T-helper 9 cell (primary cell): ENCODE measurements around the gene METTL3.
A peak's percentile ranks its signal among the peaks of the same experiment; 100 is the strongest.
"Not testable (repeated sequence)": the region's sequence is repeated elsewhere in the genome, so short reads cannot be mapped to it uniquely, and the experiment has no call there.

Source experiments
- DNase-seq: peaks from one replicate; pipeline ENCODE4 v3.0.0-alpha.2; 2020
- total RNA-seq, 2 donors: gene quantifications; one replicate each; lab custom pipeline; 2026; lab: John Stamatoyannopoulos, UW

Gene METTL3
- total RNA-seq = 41.0 to 104 reads per million in 2 donors

DNA sequence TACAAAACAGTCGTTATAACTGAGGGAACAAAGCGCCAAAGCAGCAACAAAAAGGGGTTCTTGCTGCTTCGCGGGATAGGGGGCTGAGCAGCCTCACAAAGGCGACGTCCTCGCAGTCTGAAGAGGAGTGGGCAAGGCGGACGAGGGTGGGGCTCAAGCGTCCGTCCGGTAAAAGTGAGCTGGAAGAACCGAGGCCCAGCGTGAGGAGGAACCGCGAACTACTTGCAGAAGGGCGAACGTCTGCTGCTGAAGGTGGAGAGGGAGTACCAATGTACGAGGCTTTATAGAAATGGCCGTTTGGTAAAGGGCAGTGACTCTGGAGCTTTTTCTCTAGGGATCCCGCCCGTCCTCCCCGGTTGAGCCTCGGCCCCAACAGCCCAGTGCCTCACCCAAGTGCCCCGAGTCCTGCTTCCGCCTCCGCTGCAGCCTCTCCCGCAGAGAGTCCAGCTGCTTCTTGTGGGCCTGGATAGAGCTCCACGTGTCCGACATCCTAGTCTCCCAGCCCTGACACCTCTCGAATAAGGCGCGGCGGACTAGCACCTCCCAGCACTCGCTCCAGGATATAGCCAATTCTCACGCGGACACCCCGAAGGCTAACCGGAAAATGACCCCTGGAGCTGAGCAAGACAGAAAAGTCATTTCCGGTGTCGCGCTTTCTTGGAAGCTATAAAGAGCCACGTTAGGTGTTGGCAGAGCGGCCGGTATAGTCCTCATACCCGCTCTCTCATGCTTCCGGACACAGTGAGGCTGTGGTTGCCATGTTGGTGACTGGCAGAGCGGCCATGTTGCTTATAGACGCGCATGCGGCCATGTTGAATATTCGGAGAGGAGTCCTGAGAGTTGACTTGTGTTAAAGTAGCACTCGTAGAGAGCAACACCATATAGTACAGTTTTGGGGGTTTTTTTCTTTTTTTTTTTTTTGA is at the start of gene METTL3:
Gene METTL3 (minus strand): TSS at position 606 of the 923 bp plus-strand sequence. CDS start 117 bp downstream, at position 489.
- peak; percentile 88 for DNase-seq

GRCh38 chr14:21558703-21559170 is 47.6 kb upstream of the METTL3 start:
- no peak for DNase-seq

DNA sequence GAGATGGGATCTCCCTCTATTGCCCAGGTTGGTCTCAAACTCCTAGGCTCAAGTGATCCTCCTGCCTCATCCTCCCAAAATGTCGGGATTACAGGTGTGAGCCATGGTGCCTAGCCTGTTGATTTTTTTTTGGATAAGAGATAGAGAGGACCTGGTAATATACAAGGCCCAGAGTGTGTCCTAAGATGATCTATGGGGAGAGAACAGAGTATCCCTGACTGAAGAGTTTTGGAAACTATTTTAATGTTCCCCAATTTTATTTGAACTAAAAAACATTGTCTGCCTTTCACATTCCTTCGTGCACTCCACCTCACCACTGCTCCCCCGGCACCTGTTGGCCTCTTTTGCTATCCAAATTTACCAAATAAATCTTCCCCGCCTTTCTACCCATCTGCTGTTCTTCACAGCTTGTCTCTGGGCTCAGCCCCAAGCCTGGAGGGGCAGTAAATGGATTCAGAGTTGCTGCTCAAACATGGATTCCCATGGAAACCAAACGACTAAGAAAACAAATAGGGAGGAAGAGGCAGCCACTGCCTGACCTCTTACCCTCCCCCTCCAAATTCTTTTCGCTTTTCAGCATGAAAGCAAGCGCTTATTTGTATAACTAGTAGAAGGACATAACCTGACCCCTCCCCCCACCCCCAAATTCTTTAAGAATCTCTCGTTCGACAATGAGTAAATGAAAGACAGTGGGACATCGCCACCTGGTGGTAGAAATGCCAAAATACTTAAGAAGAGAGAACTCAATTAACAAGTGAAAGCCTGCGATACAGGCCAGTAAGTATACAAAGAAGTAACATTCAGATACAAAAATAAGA is 46.2 kb upstream of the METTL3 start:
- DNase-seq = peak; percentile 68

DNA sequence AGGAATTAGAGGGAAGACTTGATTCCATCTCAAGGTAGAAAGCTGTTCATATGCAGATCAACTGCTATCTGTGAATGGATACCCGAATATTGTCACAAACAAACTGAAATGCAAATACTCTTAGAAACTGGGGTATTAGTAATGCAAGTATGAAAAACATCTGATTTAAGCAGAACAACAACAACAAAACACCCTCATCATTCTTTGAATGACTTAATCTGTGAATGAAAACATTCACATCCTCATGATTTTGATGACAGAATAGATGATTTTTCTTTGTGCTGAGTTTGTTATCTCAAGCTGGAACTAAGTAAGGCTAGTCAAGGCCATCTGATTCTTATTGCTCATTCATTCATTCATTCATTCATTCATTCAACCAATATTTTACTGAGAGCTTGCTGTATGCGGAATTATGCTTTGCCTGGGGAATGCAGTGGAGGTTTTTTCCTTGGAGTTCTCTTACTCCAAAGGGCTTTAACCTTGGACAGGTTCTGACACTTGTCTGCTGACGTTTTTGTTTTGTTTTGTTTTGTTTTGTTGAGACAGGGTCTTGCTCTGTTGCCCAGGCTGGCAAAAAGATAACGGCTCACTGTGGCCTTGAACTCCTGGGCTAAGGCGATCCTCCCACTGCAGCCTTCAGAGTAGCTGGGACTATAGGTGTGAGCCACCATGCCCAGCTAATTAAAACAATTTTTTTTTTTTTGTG is 45.4 kb upstream of the METTL3 start:
- DNase-seq = no peak

- DNase-seq = no peak
These were observed 42.1 kb upstream of the METTL3 start for GRCh38 chr14:21553266-21553665.

- DNase-seq = not testable (repeated sequence)
These were observed 33.4 kb upstream of the METTL3 start for GRCh38 chr14:21544588-21544987.

GRCh38 chr14:21543963-21544362 is 32.8 kb upstream of the METTL3 start:
- DNase-seq = no peak

DNA sequence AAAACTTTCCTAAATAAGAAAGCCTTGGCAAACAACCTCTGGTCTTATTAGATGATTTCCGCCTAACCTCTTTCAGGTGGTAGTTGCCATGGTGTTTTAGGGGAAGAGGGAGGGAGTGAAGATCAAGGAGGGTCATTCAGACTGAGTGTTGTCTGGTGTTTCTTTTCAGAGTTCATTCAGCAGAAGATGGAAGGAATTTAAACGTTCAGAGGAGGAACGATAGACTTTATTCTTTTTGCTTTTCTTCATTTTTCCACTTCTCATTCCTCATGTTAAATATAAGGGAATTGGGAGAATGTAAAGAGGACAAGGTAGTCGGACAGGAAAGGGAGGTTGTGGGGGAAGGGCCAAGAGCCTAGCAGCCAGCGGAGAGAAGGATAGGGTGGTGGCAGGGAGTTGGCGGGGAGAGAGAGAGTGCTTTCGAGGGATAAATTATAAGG is 32.4 kb upstream of the METTL3 start:
- no peak for DNase-seq

DNA sequence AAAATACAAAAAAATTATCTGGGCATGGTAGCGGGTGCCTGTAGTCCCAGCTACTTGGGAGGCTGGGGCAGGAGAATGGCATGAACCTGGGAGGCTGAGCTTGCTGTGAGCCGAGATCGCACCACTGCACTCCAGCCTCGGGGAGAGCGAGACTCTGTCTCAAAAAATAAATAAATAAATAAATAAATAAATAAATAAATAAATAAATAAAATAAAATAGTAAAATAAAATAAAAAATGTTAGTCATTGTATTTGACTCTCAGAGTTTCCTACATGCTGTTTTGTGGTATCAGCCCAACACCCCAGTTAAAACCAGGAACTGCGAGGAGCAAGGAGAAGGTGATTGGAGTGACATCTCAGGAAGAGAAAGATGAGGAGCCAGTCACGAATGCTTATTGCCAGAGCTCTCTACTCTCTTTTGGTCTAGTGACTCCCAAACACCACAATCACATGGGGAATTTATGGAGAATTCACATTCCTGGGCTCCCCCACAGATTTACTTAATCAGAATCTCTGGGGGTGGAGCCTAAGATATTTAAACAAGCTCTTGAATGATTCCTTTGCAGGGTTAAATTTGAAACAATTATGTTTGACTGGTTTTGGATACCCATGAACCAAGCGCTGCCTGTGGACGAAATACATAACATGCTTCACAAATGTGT is 30.4 kb upstream of the METTL3 start:
- no peak for DNase-seq

DNA sequence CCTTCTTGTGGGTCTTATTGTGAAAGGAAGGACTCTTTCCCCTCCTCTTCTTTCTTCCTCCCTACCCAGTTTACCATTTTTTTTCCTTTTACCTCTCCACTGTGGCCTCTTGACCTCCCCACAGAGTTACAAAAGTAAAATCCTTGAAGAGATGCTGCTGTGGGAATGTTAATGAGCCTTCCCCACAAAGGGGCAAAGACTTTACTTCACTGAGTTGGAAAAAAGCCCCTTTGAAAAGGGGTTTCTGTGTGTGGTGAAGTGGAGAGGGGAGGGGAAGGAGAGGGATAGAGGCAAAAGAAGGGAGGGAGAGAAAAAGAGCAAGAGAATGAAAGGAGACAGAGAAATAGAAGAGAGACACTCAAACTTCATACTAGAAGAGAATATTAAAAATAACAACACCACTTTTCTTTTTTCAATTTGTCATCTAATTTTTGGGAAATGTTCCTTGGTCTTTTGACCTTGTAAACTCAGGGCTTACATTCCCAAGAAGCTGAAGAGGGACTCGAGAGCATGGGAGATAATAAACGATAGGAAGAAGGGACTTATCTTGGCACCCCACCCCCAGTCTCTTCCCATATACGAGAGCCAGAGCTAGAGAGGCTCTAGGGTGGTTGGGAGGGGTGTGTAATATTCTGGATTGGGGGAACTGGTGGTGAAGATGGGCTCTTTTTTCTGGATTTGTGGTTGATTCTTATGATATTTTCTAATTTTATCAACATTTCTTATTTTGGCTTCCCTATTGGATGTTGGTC is 28.2 kb upstream of the METTL3 start:
- DNase-seq = no peak

DNA sequence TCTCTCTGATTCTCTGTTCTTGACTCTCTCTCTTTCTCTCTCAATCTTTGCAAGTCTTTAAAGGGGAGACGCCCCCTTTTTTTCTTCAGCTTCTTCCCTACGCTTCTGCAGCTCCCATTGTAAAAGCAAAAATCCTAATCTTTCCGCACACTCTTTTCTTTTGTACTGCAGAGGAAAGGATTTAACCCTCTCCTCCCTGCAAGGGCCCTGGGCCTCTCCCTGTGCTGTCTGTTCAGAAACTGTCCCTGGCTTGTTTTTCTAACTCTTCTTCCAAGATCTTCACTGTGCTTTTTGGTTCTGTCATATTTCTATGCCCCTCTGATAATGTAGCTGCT is 25.9 kb upstream of the METTL3 start:
- no peak for DNase-seq

DNA sequence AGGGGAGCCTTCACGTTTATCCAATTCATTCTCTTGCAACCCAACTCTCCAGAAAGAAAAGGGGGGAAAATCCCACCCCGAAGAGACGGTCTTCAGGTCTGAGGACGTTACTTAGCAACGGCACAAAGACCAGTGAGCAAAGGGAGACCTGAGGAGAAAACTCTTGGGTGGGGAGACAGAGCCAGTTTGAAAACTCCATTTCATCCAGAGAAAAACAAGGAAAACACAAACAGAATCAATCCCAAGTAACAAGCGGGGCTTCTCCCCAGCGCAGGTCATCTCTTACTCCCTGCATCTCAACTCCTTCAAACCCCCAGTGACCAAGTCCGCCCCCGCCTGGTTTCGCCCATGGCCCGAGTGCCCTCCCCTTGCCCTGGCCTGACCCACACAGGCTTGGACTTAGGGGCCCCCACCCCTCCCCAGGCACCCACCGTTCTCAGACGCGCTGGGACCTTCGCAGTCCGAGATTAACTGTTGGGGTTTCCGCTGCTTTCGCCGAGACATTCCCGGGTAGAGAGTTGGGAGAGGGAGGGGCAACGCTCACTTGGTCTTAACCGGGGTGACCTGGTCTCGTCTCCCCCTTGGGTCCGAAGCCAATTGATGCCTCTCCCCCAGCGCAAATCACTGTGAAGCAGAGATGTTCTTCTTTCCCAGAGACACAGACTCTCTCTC is 25.4 kb upstream of the METTL3 start:
- no peak for DNase-seq

DNA sequence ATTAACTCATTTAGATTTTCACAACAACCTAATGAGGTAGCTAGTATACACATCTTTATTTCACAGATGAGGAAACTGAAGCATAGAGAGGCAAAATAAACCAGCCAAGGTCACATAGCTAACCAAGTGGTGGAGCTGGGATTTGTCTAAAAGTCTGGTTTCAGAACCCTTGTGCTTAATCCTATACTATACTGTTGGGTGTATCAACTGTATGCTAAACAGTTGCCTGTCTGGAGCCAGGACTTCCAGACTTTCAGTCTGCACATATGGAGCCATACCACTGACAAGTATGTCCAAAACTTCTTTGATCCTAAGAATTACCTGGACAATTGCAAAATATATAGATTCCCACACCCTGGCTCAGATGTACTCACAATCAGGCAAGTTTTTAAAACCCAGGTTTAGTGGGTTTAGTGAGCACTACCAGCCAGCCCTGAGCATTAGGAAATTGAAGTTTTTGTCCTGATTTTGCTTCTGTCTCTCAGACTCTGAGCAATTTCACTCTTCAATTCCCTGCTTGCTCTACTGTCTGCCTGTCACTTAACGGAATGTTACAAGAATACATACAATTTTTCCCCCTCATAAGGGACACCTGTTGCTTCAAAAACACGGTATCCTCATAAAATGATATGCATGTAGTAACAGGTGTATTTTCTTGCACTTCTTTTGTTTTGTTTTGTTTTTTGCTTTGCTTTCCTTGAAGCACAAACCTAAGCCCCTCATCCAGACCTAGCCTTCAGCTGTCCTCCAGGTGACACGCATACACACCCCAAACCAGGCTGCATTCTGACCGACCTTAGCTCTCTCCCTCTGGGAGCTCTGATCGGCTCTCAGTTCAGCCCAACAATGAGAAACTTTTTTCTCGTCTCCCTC is 24.6 kb upstream of the METTL3 start:
- no peak for DNase-seq

DNA sequence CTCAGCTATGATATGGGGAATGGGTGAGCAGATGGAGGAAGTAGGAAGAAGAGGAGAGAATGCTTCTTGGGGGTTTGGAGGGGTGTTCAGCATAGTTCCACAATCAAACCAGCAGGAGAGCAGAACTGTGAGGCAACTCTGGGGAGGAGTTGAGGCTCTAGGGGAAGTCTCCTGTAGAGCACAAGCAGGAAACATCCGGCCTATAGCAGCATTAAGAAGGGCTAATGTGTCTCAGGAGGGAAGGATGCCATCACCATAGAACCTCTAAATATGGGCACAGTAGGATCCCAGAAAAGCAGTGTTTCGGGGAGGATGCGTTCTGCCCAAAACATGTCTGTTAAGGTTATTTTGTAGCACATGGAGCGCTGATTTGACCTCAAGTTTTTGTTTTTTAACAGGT is 23.4 kb upstream of the METTL3 start:
- no peak for DNase-seq

- no peak for DNase-seq
These were observed 22.2 kb upstream of the METTL3 start for GRCh38 chr14:21533294-21533693.

DNA sequence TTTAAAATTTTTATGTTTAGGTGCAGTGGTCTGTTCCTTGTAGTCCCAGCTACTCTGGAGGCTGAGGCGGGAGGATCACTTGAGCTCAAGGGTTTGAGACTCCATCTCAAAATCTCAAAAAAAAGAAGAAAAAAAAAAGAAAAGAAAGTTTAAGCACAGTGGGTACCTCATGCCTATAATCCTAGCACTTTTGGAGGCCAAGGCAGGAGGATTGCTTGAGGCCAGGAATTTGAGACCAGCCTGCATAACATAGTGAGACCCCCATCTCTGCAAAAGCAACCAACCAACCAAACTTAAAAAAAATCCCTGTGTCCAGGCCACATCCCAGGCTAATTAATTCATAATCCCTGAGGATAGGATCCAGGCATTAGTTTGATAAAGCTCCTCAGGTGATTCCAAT is 18.4 kb upstream of the METTL3 start:
- no peak for DNase-seq

DNA sequence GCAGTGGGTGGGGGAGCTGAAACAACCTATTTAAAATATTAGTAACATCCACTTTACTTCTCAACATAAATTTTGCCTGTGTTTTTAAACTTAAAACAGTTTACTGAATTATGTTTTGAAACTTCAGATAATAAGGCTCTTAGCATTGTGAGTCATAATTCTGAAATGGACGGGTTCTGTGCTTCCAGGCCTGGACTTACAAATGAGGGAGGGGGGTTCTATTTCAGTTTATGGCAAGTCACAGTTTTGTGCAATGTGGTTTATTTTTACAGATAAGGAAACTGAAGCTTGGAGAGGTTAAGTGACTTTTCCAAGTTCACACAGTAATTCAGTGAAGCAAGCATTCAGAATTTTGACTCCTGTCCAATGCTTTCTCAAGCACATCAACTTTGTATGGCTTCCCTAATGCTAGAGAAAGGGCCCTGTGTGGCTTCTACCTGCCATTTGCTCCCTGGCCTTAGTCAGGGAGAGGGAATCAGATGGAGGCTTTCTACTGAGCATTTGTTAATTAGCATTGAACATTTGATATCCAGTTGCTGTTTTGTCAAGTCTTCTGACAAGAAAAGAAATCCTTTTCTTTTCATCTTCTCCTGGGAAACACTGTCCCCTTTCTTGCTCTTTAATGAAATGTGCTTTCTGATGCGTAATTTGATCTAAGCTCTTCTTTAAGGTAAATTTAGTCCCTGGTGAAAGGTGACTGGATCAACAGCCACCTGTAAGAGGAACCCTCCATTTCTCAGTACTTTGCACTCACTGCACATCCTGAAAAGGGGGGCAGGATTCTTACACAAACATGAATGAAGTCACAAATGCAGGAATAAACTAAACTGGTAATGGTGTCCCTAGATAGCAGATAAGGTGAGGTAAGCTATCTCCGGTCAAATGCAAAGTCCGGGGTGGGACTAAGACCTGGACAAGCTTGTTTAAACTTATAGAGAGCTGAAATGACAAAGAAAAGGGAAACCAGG is 17.5 kb upstream of the METTL3 start:
- DNase-seq = no peak

GRCh38 chr14:21527318-21527679 is 16.2 kb upstream of the METTL3 start:
- DNase-seq = no peak
